Erythroblast (primary cell): Measurements from ENCODE around the gene EXOSC5.

Source experiments
- GATA1 ChIP-seq: IDR thresholded peaks from 2 replicates; pipeline ENCODE4 v1.6.1; 2011; ENCODE audit warnings: low read depth, mild to moderate bottlenecking, control low read depth, low read length, moderate library complexity
- POLR2A ChIP-seq: IDR thresholded peaks from 2 replicates; pipeline ENCODE4 v1.6.1; 2011; ENCODE audit warnings: mild to moderate bottlenecking, low read length

DNA sequence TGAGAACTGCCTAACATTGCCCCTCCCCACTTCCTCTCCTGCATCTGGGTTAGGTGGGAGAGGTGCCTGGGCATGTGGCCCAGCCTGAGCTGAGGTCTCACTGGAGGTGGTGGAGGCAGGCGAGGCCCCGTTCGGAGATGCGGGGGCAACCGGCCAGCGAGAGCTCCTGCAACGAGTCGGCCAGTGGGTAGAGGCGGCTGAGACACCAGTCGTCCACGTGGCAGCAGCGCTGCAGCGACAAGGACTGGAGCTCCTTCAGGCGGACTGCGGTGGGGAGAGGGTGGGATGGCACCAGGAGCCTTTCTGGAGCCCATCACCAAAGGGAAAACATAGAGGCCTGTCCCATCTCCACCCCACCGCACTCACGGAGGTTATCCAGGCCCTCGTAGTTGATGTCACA, 36.0 kb upstream of the EXOSC5 start:
- TF ChIP-seq POLR2A = no peak
- no peak for TF ChIP-seq GATA1
